VCaP (cell line): ENCODE measurements around the gene ABCA13.

Experiments used
- H3K27ac ChIP-seq: fragments of 450-650 bp; 2 replicates; pipeline ENCODE4 v1.5.1; 2017
- CTCF ChIP-seq: fragments of 450-650 bp; conservative IDR thresholded peaks from 2 replicates; pipeline ENCODE4 v1.5.1; 2017; ENCODE audit warnings: mild to moderate bottlenecking, moderate library complexity

The ABCA13 gene

GRCh38 chr7:48452218-48452617, 281.0 kb downstream of the ABCA13 start:
- TF ChIP-seq CTCF = no peak

GRCh38 chr7:48454750-48455192, 283.5 kb downstream of the ABCA13 start:
- H3K27ac ChIP-seq = no peak overlapping the region
- TF ChIP-seq CTCF = no peak

More at GRCh38 chr7:48452218-48452617, 281.0 kb downstream of the ABCA13 start:
- no peak overlapping the region for H3K27ac ChIP-seq

GRCh38 chr7:48455363-48455762, 284.1 kb downstream of the ABCA13 start:
- no peak for TF ChIP-seq CTCF
- H3K27ac ChIP-seq = no peak overlapping the region

- no peak for TF ChIP-seq CTCF
- no peak overlapping the region for H3K27ac ChIP-seq
These were observed 287.7 kb downstream of the ABCA13 start for GRCh38 chr7:48458701-48459524.

- TF ChIP-seq CTCF = no peak
- no peak overlapping the region for H3K27ac ChIP-seq
These were observed 295.5 kb downstream of the ABCA13 start for GRCh38 chr7:48466713-48467112.

- no peak overlapping the region; the same call in 1 of the 2 replicates for H3K27ac ChIP-seq
- TF ChIP-seq CTCF = no peak
These were observed 299.9 kb downstream of the ABCA13 start for GRCh38 chr7:48471196-48471595.

- no peak for TF ChIP-seq CTCF
- H3K27ac ChIP-seq = no peak overlapping the region
These were observed 301.4 kb downstream of the ABCA13 start for GRCh38 chr7:48472640-48473039.
